SH-SY5Y (cell line): ENCODE measurements around the gene PDE4D.

Experiments
- GATA2 ChIP-seq: IDR thresholded peaks from 2 replicates; pipeline ENCODE4 v1.6.1; 2011; ENCODE audit warnings: mild to moderate bottlenecking, low read depth, low read length
- GATA3 ChIP-seq: IDR thresholded peaks from 2 replicates; pipeline ENCODE4 v1.6.1; 2011; ENCODE audit warnings: low read depth, mild to moderate bottlenecking, low read length, moderate library complexity

DNA sequence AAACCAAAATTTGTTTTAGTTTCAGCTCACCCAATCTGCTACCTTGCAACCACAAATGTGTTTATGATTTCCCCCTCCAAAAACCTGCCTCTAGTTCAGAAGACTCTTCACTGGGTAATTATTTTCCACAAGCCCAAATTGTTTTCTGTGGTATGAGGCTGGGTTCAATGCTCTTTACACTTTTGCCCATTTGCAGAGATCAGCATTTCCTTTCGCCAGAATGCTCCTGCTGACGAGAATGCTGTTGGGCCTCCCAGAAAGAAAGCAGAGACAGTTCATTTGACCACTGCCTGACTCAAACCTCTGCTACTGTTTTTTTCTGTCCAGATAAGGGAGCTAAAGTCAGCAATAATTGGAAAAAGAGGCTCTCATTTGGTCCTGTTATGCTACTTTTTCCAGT, 427.3 kb downstream of the PDE4D start:
- TF ChIP-seq GATA2 (no peak), GATA3 (no peak)
